Stimulated activated CD4-positive, alpha-beta T cell treated with anti-CD3 and anti-CD28 coated beads, Interleukin-2, amount 100 ng/mL, for 4 hours (primary cell): Measurements from ENCODE around the gene SLC25A41.
A peak's percentile ranks its signal among the peaks of the same experiment; 100 is the strongest.
"Not testable (repeated sequence)": the region's sequence is repeated elsewhere in the genome, so short reads cannot be mapped to it uniquely, and the experiment has no call there.

Experiments
- DNase-seq: peaks from one replicate; pipeline ENCODE4 v3.0.0-alpha.2; 2020; ENCODE audit warnings: low read depth

Gene SLC25A41

DNA sequence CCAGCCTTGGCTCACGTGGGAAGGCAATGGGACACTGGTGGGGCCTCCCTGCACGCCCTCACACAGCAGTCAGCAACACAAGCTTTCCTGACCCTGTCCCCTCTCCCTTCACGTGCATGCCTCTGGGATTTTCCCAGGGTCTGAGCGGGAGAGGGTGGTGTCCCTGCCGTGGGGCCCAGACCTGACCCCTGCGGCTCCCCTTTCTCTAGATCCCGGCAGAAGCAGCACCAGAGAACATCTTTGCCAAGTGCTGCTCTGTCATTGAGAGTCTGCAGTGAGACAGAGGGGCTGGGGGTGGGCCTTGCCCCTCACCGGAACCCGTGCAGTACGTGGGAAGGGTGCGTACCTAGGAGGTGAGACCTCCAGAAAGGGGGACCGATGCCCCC is 21.5 kb downstream of the SLC25A41 start:
- no peak for DNase-seq

- DNase-seq, result no peak
These were observed 24.2 kb downstream of the SLC25A41 start for GRCh38 chr19:6409346-6409745.

GRCh38 chr19:6406401-6406800 is 27.2 kb downstream of the SLC25A41 start:
- no peak for DNase-seq

DNA sequence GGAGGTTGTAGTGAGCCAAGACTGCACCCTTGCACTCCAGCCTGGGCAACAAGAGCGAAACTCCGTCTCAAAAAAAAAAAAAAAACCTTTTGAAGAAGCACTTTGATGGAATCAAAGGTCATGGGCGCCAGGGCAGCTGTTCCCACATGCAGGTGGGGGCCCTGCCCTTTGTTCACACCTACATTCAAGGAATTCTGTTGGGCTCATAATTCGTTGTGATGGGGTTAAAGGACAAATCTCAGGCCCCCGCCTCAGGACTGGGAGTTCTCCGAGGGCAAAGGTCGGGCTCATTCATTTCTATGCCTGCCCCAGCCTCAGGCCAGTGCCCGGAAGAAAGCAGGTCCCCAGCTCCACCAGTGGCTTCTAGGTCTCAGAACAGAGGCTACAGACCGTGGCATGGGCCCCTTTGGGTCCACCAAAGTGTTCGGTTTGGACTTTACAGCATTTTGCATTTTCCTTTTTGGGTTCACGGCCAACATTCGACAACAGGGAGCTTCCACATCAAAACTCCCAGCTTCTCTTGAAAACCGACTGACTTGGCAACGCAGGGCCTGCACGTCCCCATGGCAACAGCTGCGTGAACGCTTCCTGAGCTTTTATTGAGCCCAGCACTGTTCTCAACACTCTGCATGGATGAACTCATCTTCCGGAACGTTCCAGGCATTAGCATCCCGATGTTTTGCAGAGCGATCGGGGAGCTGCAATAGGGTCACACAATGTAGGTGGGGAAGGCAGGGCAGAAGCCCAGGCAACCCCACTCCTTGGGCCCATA is 30.5 kb downstream of the SLC25A41 start:
- no peak for DNase-seq

DNA sequence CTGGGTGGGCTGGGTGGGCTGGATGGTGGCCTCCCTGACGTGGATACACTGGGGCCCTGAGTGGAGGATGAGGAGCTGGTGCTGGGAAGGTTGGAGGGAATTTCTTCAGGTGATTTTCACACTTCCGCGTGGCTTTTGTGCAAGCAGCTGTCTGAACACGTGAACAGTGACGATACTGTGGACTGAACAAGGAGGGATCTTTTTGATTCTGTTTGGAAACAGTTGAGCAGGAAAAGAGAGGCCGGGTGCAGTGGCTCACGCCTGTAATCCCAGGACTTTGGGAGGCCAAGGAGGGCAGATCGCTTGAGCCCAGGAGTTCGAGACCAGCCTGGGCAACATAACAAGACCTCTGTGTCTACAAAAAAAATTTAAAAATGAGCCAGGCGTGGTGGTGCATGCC is 31.5 kb downstream of the SLC25A41 start:
- DNase-seq, result no peak

GRCh38 chr19:6400062-6400944 is 33.3 kb downstream of the SLC25A41 start:
- not testable (repeated sequence) for DNase-seq

DNA sequence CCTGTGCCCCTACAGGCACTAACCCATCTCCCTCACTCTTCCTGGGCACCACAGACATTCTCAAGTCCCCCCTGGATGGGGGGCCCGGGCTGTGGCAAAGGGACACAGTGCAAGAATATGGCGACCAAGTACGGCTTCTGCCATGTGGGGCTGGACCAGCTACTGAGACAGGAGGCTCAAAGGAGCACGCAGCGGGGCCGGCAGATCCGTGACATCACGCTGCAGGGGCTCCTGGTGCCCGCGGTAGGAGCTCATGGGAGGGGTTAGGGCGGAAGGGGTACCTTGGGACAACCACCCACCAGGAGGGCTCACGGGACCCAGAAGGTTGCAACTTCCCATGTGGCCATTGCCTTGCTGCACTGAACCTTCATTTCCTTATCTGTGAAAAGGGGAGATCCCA is 37.3 kb downstream of the SLC25A41 start:
- DNase-seq, result no peak

GRCh38 chr19:6394831-6395230 is 38.7 kb downstream of the SLC25A41 start:
- DNase-seq, result no peak

GRCh38 chr19:6393983-6394412 is 39.6 kb downstream of the SLC25A41 start:
- peak; percentile 62 for DNase-seq

GRCh38 chr19:6393074-6393982 is 40.2 kb downstream of the SLC25A41 start, which contains the start of gene GTF2F1:
GTF2F1 (minus strand) TSS chr19:6393164; CDS start chr19:6392995, 169 bp downstream.
- DNase-seq, result peak; percentile 90

- DNase-seq, result no peak
These were observed 41.1 kb downstream of the SLC25A41 start for GRCh38 chr19:6392221-6393073.

- DNase-seq, result no peak
These were observed 46.2 kb downstream of the SLC25A41 start for GRCh38 chr19:6387372-6387771.

GRCh38 chr19:6384381-6384780 is 49.2 kb downstream of the SLC25A41 start:
- no peak for DNase-seq

- DNase-seq, result no peak
These were observed 50.4 kb downstream of the SLC25A41 start for GRCh38 chr19:6383188-6383587.

GRCh38 chr19:6381030-6381750 is 52.4 kb downstream of the SLC25A41 start:
- no peak for DNase-seq

DNA sequence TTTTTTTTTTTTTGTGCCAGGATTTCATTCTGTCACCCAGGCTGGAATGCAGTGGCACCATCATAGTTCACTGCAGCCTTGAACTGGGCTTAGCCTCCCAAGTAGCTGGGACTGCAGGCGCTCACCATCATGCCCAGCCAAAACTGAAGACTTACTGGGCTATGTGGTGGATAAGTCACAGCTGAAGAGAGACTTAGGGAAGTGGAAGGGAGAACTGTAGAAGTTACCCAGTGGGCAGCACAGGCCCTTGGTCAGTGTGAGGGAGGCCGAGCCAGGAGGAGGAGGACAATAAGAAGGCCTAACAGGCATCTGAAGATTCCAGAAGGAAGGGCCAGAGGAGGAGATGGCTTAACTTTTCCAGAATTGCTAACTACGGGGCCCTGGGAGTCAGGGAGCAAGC is 53.8 kb downstream of the SLC25A41 start:
- DNase-seq, result no peak

DNA sequence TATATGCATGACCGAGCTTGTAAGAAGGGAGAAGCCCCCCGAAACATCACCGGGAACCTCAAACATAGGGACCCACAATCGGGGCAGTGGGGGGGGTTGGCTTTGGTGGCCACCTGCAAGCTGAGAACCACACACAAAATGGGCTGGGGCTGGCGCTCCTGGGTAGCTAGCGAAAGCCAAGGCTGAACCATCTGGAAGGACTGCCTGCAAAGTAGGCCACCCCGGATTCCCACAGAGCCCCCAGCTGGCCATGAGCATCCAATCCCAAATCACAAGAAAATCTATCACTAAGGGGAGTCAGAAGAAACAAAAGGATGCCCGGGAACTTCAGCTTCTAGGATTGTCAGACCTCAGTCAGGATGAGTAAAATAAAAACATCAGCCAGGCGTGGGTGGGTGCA is 55.1 kb downstream of the SLC25A41 start:
- no peak for DNase-seq

- no peak for DNase-seq
These were observed 55.5 kb downstream of the SLC25A41 start for GRCh38 chr19:6378041-6378440.

- no peak for DNase-seq
These were observed 56.9 kb downstream of the SLC25A41 start for GRCh38 chr19:6376512-6377190.
